Measurements from ENCODE around the gene RANBP3.

RANBP3 gene

DNA sequence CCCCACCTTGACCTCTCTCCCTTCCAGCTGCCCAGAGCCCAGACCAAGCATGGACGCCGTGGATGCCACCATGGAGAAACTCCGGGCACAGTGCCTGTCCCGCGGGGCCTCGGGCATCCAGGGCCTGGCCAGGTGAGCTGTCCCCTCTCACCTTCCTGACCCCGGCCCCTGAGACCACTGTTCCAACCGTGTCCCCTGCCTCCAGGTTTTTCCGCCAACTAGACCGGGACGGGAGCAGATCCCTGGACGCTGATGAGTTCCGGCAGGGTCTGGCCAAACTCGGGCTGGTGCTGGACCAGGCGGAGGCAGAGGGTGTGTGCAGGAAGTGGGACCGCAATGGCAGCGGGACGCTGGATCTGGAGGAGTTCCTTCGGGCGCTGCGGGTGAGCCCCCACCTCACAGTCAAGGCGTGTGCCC, 63.6 kb downstream of the RANBP3 start:
- TF ChIP-seq ZBTB7A (IDR thresholded peaks at IDR 0.05; ENCODE audit: low read depth) = peak; percentile 35; the same call in 1 of the 2 replicates
- no peak for TF ChIP-seq CREB1 (IDR thresholded peaks at IDR 0.05; ENCODE audit: low read depth)
- no peak for TF ChIP-seq TAF1 (IDR thresholded peaks at IDR 0.05; ENCODE audit: low read depth)
- TF ChIP-seq, protein P1, sequence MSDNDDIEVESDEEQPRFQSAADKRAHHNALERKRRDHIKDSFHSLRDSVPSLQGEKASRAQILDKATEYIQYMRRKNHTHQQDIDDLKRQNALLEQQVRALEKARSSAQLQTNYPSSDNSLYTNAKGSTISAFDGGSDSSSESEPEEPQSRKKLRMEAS (IDR thresholded peaks at IDR 0.05) = peak; percentile 2; the same call in 1 of the 2 replicates

DNA sequence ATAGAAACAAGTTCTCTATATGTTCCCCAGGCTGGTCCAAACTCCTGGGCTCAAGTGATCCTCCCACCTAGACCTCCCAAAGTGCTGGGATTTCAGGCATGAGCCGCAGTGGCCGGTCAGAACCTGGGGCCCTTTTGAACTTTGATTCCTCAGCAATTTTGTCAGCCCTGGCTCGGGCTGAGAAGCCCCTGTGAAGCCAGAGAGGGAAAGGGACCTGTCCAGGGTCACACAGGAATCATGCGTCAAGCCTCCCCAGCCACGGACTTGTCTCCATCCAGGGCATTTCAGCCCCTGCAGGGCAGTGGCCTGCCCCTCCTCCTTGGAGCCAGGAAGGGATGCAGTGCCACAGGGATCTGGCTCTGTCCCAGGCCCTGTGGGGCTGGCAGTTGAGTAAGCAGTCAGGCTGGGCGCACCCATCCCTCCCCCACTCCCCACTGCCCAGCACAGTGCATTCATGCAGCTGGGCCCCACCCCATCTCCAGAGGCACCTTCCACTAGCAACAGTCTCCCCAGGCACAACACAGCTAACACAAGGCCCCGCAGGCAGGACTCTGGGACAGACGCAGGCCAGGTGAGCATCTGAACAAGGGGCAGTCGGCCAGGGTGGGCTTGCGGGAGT, 64.1 kb downstream of the RANBP3 start, which contains the start of gene CAPS:
CAPS (plus strand) TSS at position 516 of the 619 bp plus-strand sequence. CDS start 153 bp downstream, outside the sequence.
- TF ChIP-seq RAD21 (IDR thresholded peaks at IDR 0.05; ENCODE audit: low read depth) = 0 out of 2 replicates have a peak, but pooled peaks have one; percentile 20
- TF ChIP-seq, protein P2, sequence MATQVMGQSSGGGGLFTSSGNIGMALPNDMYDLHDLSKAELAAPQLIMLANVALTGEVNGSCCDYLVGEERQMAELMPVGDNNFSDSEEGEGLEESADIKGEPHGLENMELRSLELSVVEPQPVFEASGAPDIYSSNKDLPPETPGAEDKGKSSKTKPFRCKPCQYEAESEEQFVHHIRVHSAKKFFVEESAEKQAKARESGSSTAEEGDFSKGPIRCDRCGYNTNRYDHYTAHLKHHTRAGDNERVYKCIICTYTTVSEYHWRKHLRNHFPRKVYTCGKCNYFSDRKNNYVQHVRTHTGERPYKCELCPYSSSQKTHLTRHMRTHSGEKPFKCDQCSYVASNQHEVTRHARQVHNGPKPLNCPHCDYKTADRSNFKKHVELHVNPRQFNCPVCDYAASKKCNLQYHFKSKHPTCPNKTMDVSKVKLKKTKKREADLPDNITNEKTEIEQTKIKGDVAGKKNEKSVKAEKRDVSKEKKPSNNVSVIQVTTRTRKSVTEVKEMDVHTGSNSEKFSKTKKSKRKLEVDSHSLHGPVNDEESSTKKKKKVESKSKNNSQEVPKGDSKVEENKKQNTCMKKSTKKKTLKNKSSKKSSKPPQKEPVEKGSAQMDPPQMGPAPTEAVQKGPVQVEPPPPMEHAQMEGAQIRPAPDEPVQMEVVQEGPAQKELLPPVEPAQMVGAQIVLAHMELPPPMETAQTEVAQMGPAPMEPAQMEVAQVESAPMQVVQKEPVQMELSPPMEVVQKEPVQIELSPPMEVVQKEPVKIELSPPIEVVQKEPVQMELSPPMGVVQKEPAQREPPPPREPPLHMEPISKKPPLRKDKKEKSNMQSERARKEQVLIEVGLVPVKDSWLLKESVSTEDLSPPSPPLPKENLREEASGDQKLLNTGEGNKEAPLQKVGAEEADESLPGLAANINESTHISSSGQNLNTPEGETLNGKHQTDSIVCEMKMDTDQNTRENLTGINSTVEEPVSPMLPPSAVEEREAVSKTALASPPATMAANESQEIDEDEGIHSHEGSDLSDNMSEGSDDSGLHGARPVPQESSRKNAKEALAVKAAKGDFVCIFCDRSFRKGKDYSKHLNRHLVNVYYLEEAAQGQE (IDR thresholded peaks at IDR 0.05; ENCODE audit: low read depth) = no peak
- no peak for TF ChIP-seq TAF1 (IDR thresholded peaks at IDR 0.05; ENCODE audit: low read depth)
- TF ChIP-seq ZBTB7A (IDR thresholded peaks at IDR 0.05; ENCODE audit: low read depth) = peak; percentile 77
- TF ChIP-seq, protein P3, sequence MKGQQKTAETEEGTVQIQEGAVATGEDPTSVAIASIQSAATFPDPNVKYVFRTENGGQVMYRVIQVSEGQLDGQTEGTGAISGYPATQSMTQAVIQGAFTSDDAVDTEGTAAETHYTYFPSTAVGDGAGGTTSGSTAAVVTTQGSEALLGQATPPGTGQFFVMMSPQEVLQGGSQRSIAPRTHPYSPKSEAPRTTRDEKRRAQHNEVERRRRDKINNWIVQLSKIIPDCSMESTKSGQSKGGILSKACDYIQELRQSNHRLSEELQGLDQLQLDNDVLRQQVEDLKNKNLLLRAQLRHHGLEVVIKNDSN (IDR thresholded peaks at IDR 0.05) = no peak
- peak; percentile 79 for TF ChIP-seq CEBPB (IDR thresholded peaks at IDR 0.05)
- TF ChIP-seq NFIC (IDR thresholded peaks at IDR 0.05) = peak; percentile 93
- TF ChIP-seq FOXM1 (IDR thresholded peaks at IDR 0.05; ENCODE audit: borderline replicate concordance, low read depth) = peak; percentile 45; the same call in 1 of the 2 replicates
- no peak for TF ChIP-seq EGR1 (IDR thresholded peaks at IDR 0.05)
- TF ChIP-seq TEAD4 (IDR thresholded peaks at IDR 0.05) = no peak
- TF ChIP-seq, protein P1 (IDR thresholded peaks at IDR 0.05) = peak; percentile 51; the same call in 1 of the 2 replicates
- peak; percentile 52; the same call in 1 of the 2 replicates for TF ChIP-seq EP300 (IDR thresholded peaks at IDR 0.05; ENCODE audit: borderline replicate concordance)
- no peak for TF ChIP-seq CREB1 (IDR thresholded peaks at IDR 0.05; ENCODE audit: low read depth)
- peak; percentile 79 for TF ChIP-seq TCF12 (IDR thresholded peaks at IDR 0.05; ENCODE audit: low read depth)
- TF ChIP-seq YY1 (IDR thresholded peaks at IDR 0.05; ENCODE audit: low read depth) = no peak

DNA sequence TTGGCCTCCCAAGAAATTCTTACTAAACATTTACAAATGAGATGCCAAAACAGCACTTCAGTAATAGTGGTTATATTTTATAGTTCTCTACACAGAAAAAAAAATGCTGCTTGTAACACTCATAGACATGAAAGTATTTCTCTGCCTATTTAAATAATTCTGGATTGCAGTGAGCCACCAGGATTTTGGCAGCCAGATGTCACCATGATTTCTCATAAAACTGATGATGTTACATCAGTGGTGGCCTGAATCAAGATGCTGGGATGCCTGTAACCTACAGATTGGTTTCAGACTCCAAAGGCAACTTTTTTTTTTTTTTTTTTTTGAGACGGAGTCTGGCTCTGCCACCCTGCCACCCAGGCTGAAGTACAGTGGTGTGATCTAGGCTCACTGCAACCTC, 66.6 kb downstream of the RANBP3 start:
- TF ChIP-seq FOXM1 (IDR thresholded peaks at IDR 0.05; ENCODE audit: borderline replicate concordance, low read depth) (no peak), YY1 (IDR thresholded peaks at IDR 0.05; ENCODE audit: low read depth) (no peak), ZBTB7A (IDR thresholded peaks at IDR 0.05; ENCODE audit: low read depth) (no peak), TAF1 (IDR thresholded peaks at IDR 0.05; ENCODE audit: low read depth) (no peak), NFIC (IDR thresholded peaks at IDR 0.05) (no peak)
- TF ChIP-seq, protein P2 (IDR thresholded peaks at IDR 0.05; ENCODE audit: low read depth) = no peak

DNA sequence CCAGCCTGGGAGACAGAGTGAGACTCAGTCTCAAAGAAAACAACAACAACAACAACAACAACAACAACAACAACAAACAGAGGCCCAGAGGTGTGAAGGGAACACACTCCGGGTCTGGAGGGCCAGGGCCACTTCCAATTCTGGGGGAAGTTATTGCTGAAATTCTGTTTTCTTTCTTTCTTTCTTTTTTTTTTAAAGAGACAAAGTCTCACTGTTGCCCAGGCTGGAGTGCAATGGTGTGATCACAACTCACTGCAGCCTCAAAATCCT, 67.4 kb downstream of the RANBP3 start:
- no peak for TF ChIP-seq CREB1 (IDR thresholded peaks at IDR 0.05; ENCODE audit: low read depth)
- no peak for TF ChIP-seq RAD21 (IDR thresholded peaks at IDR 0.05; ENCODE audit: low read depth)
- TF ChIP-seq EGR1 (IDR thresholded peaks at IDR 0.05) = no peak
- no peak for TF ChIP-seq NFIC (IDR thresholded peaks at IDR 0.05)
- TF ChIP-seq ZBTB7A (IDR thresholded peaks at IDR 0.05; ENCODE audit: low read depth) = no peak
- TF ChIP-seq FOXM1 (IDR thresholded peaks at IDR 0.05; ENCODE audit: borderline replicate concordance, low read depth) = no peak
- TF ChIP-seq CEBPB (IDR thresholded peaks at IDR 0.05) = no peak
- no peak for TF ChIP-seq TAF1 (IDR thresholded peaks at IDR 0.05; ENCODE audit: low read depth)
- no peak for TF ChIP-seq EP300 (IDR thresholded peaks at IDR 0.05; ENCODE audit: borderline replicate concordance)
- TF ChIP-seq, protein P3 (IDR thresholded peaks at IDR 0.05) = no peak
- no peak for TF ChIP-seq YY1 (IDR thresholded peaks at IDR 0.05; ENCODE audit: low read depth)
- no peak for TF ChIP-seq TEAD4 (IDR thresholded peaks at IDR 0.05)
- TF ChIP-seq, protein P1 (IDR thresholded peaks at IDR 0.05) = no peak
- TF ChIP-seq TCF12 (IDR thresholded peaks at IDR 0.05; ENCODE audit: low read depth) = no peak
- TF ChIP-seq, protein P2 (IDR thresholded peaks at IDR 0.05; ENCODE audit: low read depth) = no peak
